ENCODE measurements around the gene COL1A2. TPM values are rescaled to one million over a fixed set of nuclear protein-coding genes. Genes with fewer than 3 reads are reported as not detected.
A peak's percentile ranks its signal among the peaks of the same experiment; 100 is the strongest.

Gene COL1A2
- total and polyA plus RNA-seq, 2 of the 4 experiments (the other 2 are of a cell fraction), result 1,211 to 4,454 TPM

DNA sequence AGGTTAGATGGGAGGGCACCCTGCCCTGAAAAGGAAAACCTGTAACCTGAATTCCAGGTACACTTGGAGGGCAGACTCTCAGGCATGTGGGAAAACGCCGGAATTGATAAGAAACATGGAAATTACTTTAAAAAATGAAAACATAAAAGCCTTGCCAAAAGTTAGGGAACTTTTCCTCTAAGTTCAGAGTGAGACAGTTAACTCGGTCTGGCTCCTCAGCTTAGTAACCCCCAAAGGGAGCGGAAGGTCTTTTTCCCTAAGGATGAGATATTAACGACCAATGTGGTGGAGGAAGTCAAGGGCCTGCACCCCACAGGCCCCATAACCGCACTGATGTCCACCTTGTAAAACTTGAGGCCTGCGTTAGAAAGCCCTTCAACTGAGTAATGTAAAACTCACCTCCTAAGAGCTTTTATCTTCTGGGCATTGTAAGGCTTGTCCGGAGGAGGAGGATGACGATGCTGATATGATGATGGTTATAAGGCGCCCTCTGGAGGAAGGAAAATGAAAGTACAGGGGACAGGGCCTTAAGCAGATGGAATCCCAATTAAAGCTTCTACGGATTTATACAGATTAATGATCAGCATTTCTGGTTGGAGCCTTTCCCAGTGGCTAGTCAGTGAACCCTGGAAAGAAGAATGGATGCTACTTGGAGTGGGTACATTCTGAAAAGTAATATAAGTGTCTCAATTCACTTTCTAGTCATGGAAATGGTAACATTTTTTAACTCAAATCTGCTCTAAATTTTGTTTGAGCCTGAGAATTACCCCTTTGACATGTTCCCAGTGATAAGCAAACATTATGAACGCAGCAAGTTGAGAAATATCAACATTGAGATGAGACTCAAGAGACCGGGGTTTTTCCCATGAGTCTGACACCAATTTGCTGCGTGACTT, 694 bp downstream of the COL1A2 start (continued):
- no peak for TF ChIP-seq USF2 (IDR thresholded peaks at IDR 0.05; ENCODE audit: low read depth, low read length)
- TF ChIP-seq RCOR1 (IDR thresholded peaks at IDR 0.05; ENCODE audit: insufficient replicate concordance, low read length), result no peak

GRCh38 chr7:94396037-94396431, 1.3 kb downstream of the COL1A2 start:
- ATAC-seq (ENCODE audit: low read depth) (no peak), DNase-seq (peak; percentile 74)
- Histone ChIP-seq H3K9me3 (ENCODE audit: control insufficient read depth, insufficient read depth, low read length) (no peaks in the 10 kb centered on the region), H3K79me1 (ENCODE audit: low read depth in 1 of 2, low read length in 2 of 2) (peaks cover 7 to 21% of the 10 kb centered on the region in 2 experiments), H2BK20ac (ENCODE audit: low read depth, low read length) (no peak overlapping the region), H3K4me3 (ENCODE audit: insufficient read depth, low read depth, low read length) (peak overlapping the region; percentile 81), H3K27ac (ENCODE audit: insufficient read depth, low read length) (peak overlapping the region; percentile 94), H4K5ac (ENCODE audit: low read depth, low read length) (peak overlapping the region; percentile 76), H3K27me3 (ENCODE audit: control insufficient read depth, insufficient read depth, low read length) (no peaks in the 10 kb centered on the region), H3K23ac (ENCODE audit: low read depth, low read length) (peak overlapping the region; percentile 89), H4K20me1 (ENCODE audit: insufficient read depth, low read length) (peaks cover 30% of the 10 kb centered on the region; the same call in 1 of the 2 replicates), H4K8ac (ENCODE audit: low read depth in 2 of 2, low read length in 2 of 2) (peak overlapping the region; percentile 68 to 86), H3K14ac (replicated peaks; ENCODE audit: low read depth, low read length) (peak overlapping the region; percentile 94), H3K4ac (ENCODE audit: low read depth, low read length) (peak overlapping the region; percentile 93), H3K18ac (ENCODE audit: low read depth, low read length) (peak overlapping the region; percentile 94), H3K4me1 (ENCODE audit: control insufficient read depth, insufficient read depth, low read length) (peaks cover 16% of the 10 kb centered on the region), H2BK5ac (ENCODE audit: low read depth, low read length, poor library complexity, severe bottlenecking) (peak overlapping the region; percentile 92), H3K4me2 (ENCODE audit: low read depth, low read length) (peak overlapping the region; percentile 67), H2AFZ (replicated peaks; ENCODE audit: low read length, poor library complexity) (no peak overlapping the region), H3K9ac (ENCODE audit: low read depth, low read length) (peak overlapping the region; percentile 99), H3K36me3 (ENCODE audit: control insufficient read depth, insufficient read depth, low read length) (peaks cover 42% of the 10 kb centered on the region), H3K56ac (ENCODE audit: extremely low read depth, insufficient read depth, low read length) (peak overlapping the region; percentile 97), H3K9me1 (ENCODE audit: insufficient read depth, low read length) (no peaks in the 10 kb centered on the region; the same call in 1 of the 2 replicates), H2AK9ac (replicated peaks; ENCODE audit: low read depth, low read length, poor library complexity) (peak overlapping the region; percentile 62), H2BK120ac (ENCODE audit: low read depth, low read length) (peak overlapping the region; percentile 22), H2AK5ac (ENCODE audit: low read depth, low read length) (peak overlapping the region; percentile 50; the same call in 1 of the 2 replicates), H2BK15ac (ENCODE audit: low read depth, low read length) (no peak overlapping the region), H4K91ac (ENCODE audit: insufficient read depth, low read depth, low read length) (peak overlapping the region; percentile 57)
- ChIA-PET CTCF (interaction anchor here (1.0 to 2.5 kb wide), 4 partner anchors 11 to 108 kb away, joined by 3 to 31 read pairs (median 10); no protein-coding TSS in a partner anchor), POLR2A (ENCODE audit: unreplicated experiment) (interaction anchor here (0.6 to 3.4 kb wide), 10 partner anchors 10 to 106 kb away, joined by 3 to 169 read pairs (median 14); no protein-coding TSS in a partner anchor)
- intact Hi-C loops (cut with micrococcal nuclease), result no loop called here
- TF ChIP-seq NFE2L2 (IDR thresholded peaks at IDR 0.05; ENCODE audit: low read depth, low read length) (no peak), FOS (IDR thresholded peaks at IDR 0.05; ENCODE audit: low read depth, low read length) (no peak), RFX5 (IDR thresholded peaks at IDR 0.05; ENCODE audit: low read depth, low read length) (no peak), POLR2A (IDR thresholded peaks at IDR 0.05; ENCODE audit: low read depth, low read length) (no peak; the same call in 1 of the 2 replicates), SMC3 (IDR thresholded peaks at IDR 0.05; ENCODE audit: low read depth, low read length) (no peak), ELK1 (IDR thresholded peaks at IDR 0.05; ENCODE audit: borderline replicate concordance, low read depth, low read length) (no peak), CHD1 (IDR thresholded peaks at IDR 0.05; ENCODE audit: low read depth, low read length) (no peak)
- TF ChIP-seq, protein P1, sequence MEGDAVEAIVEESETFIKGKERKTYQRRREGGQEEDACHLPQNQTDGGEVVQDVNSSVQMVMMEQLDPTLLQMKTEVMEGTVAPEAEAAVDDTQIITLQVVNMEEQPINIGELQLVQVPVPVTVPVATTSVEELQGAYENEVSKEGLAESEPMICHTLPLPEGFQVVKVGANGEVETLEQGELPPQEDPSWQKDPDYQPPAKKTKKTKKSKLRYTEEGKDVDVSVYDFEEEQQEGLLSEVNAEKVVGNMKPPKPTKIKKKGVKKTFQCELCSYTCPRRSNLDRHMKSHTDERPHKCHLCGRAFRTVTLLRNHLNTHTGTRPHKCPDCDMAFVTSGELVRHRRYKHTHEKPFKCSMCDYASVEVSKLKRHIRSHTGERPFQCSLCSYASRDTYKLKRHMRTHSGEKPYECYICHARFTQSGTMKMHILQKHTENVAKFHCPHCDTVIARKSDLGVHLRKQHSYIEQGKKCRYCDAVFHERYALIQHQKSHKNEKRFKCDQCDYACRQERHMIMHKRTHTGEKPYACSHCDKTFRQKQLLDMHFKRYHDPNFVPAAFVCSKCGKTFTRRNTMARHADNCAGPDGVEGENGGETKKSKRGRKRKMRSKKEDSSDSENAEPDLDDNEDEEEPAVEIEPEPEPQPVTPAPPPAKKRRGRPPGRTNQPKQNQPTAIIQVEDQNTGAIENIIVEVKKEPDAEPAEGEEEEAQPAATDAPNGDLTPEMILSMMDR (conservative IDR thresholded peaks at IDR 0.05; ENCODE audit: low read depth, low read length), result no peak
- no TSS peak for BruUV-seq (replicated peaks)
- 0% methylated on average over 1 of the region's 3 CpGs; no CpG with 5 or more reads in 1 of the 2 experiments for WGBS, 2 experiments (ENCODE audit: extremely low coverage in 2 of 2, insufficient read length in 1 of 2)
- in situ Hi-C loops (cut with MboI; ENCODE audit: low sequenced_read_pairs), result loop anchor here (5.0 kb wide), 1 partner anchor 99 kb away; no protein-coding TSS in a partner anchor
- dilution Hi-C loops (cut with HindIII; ENCODE audit: low sequenced_read_pairs, unreplicated experiment), result no loop called here
